MM.1S (cell line): ENCODE results near the gene TOMM40.

Source experiments
- DNase-seq: peaks from one replicate; pipeline ENCODE4 v3.0.0-alpha.2; 2015
- H2AFZ ChIP-seq: fragments of 300-600 bp; sonication (generic); 2 replicates; pipeline ENCODE4 v1.6.0; 2016; ENCODE audit warnings: antibody characterized with exemption, low read length
- H3F3A ChIP-seq: fragments of 300-600 bp; sonication (generic); 2 replicates; pipeline ENCODE4 v1.6.1; 2016; ENCODE audit warnings: mild to moderate bottlenecking, antibody characterized with exemption, low read length, moderate library complexity, mixed read lengths; ENCODE audit not compliant: insufficient read depth
- H3K27ac ChIP-seq: fragments of 300-600 bp; sonication (generic); 2 replicates; pipeline ENCODE4 v1.5.1; 2016; ENCODE audit warnings: mild to moderate bottlenecking, low read length
- H3K27me3 ChIP-seq: fragments of 300-600 bp; sonication (generic); replicated peaks from 2 replicates; pipeline ENCODE4 v1.6.0; 2016; ENCODE audit warnings: low read length; ENCODE audit not compliant: insufficient read depth
- H3K36me3 ChIP-seq: fragments of 300-600 bp; sonication (generic); replicated peaks from 2 replicates; pipeline ENCODE4 v1.6.1; 2016; ENCODE audit warnings: mild to moderate bottlenecking, low read length, mixed read lengths; ENCODE audit not compliant: insufficient read depth
- H3K4me1 ChIP-seq: fragments of 300-600 bp; sonication (generic); 2 replicates; pipeline ENCODE4 v1.6.1; 2016; ENCODE audit warnings: low read length, mixed read lengths
- H3K4me2 ChIP-seq: fragments of 300-600 bp; sonication (generic); 2 replicates; pipeline ENCODE4 v1.6.0; 2016; ENCODE audit warnings: low read depth, low read length
- H3K4me3 ChIP-seq: fragments of 300-600 bp; sonication (generic); 2 replicates; pipeline ENCODE4 v1.5.1; 2016; ENCODE audit warnings: low read length, mixed read lengths
- H3K79me2 ChIP-seq: fragments of 300-600 bp; sonication (generic); 2 replicates; pipeline ENCODE4 v1.6.1; 2016; ENCODE audit warnings: mixed run types, low read length, mixed read lengths
- H3K9ac ChIP-seq: fragments of 300-600 bp; sonication (generic); 2 replicates; pipeline ENCODE4 v1.6.1; 2016; ENCODE audit warnings: low read length, mixed read lengths
- H3K9me2 ChIP-seq: fragments of 300-600 bp; sonication (generic); replicated peaks from 2 replicates; pipeline ENCODE4 v1.6.1; 2016; ENCODE audit warnings: mild to moderate bottlenecking, low read length, mixed read lengths; ENCODE audit not compliant: insufficient read depth
- H3K9me3 ChIP-seq: fragments of 300-600 bp; sonication (generic); replicated peaks from 2 replicates; pipeline ENCODE4 v1.6.1; 2016; ENCODE audit warnings: mild to moderate bottlenecking, low read length, mixed read lengths; ENCODE audit not compliant: insufficient read depth
- H4K20me1 ChIP-seq: fragments of 300-600 bp; sonication (generic); 2 replicates; pipeline ENCODE4 v1.6.1; 2016; ENCODE audit warnings: mild to moderate bottlenecking, low read length, moderate library complexity, mixed read lengths; ENCODE audit not compliant: insufficient read depth
- CTCF ChIP-seq: fragments of 300-600 bp; sonication (generic); IDR thresholded peaks from 2 replicates; pipeline ENCODE4 v1.5.1; 2016; ENCODE audit warnings: antibody characterized with exemption, low read length, mixed read lengths
- EZH2 ChIP-seq: fragments of 300-600 bp; sonication (generic); optimal IDR thresholded peaks from 2 replicates; pipeline ENCODE3; 2017; ENCODE audit warnings: low read depth, mild to moderate bottlenecking, antibody characterized with exemption, low read length, mixed read lengths
- EZH2phosphoT487 ChIP-seq: fragments of 300-600 bp; sonication (generic); IDR thresholded peaks from 2 replicates; pipeline ENCODE4 v1.6.1; 2018; ENCODE audit warnings: antibody characterized with exemption, low read length

Gene TOMM40

DNA sequence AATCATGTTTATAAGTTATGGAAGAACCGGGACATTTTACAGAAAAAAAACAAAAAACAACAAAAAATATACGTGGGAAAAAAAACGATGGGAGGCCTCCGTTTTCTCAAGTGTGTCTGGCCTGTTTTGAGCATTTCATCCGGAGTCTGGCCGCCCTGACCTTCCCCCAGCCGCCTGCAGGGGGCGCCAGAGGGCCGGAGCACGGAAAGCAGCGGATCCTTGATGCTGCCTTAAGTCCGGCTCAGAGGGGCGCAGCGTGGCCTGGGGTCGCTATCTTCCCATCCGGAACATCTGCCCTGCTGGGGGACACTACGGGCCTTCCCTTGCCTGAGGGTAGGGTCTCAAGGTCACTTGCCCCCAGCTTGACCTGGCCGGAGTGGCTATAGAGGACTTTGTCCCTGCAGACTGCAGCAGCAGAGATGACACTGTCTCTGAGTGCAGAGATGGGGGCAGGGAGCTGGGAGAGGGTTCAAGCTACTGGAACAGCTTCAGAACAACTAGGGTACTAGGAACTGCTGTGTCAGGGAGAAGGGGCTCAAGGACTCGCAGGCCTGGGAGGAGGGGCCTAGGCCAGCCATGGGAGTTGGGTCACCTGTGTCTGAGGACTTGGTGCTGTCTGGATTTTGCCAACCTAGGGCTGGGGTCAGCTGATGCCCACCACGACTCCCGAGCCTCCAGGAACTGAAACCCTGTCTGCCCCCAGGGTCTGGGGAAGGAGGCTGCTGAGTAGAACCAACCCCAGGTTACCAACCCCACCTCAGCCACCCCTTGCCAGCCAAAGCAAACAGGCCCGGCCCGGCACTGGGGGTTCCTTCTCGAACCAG is 12.8 kb downstream of the TOMM40 start:
- no peak overlapping the region for H3K4me2 ChIP-seq
- no peak overlapping the region for H3K27ac ChIP-seq
- H3K79me2 ChIP-seq, result no peaks in the 10 kb centered on the region
- 0 out of 2 replicates have a peak, but pooled peaks cover 2% of the 10 kb centered on the region for H3F3A ChIP-seq
- H2AFZ ChIP-seq, result no peak overlapping the region
- DNase-seq, result peak; percentile 58
- H3K9ac ChIP-seq, result no peak overlapping the region
- no peaks in the 10 kb centered on the region for H3K9me3 ChIP-seq
- no peaks in the 10 kb centered on the region for H3K4me1 ChIP-seq
- no peaks in the 10 kb centered on the region for H4K20me1 ChIP-seq
- H3K27me3 ChIP-seq, result peaks cover 23% of the 10 kb centered on the region
- H3K4me3 ChIP-seq, result no peak overlapping the region
- TF ChIP-seq EZH2 (no peak), EZH2phosphoT487 (no peak), CTCF (peak; percentile 94)
- no peaks in the 10 kb centered on the region; the same call in 1 of the 2 replicates for H3K36me3 ChIP-seq
- no peaks in the 10 kb centered on the region for H3K9me2 ChIP-seq

GRCh38 chr19:44904426-44904994 is 13.5 kb downstream of the TOMM40 start:
- no peaks in the 10 kb centered on the region for H4K20me1 ChIP-seq
- no peak overlapping the region for H2AFZ ChIP-seq
- no peaks in the 10 kb centered on the region for H3K4me1 ChIP-seq
- H3K9me3 ChIP-seq, result no peaks in the 10 kb centered on the region
- H3F3A ChIP-seq, result 0 out of 2 replicates have a peak, but pooled peaks cover 2% of the 10 kb centered on the region
- DNase-seq, result no peak
- no peak for TF ChIP-seq EZH2phosphoT487
- no peak for TF ChIP-seq EZH2
- no peak for TF ChIP-seq CTCF
- no peak overlapping the region for H3K27ac ChIP-seq
- no peak overlapping the region for H3K4me2 ChIP-seq
- H3K9me2 ChIP-seq, result no peaks in the 10 kb centered on the region
- no peak overlapping the region for H3K9ac ChIP-seq
- H3K27me3 ChIP-seq, result peaks cover 23% of the 10 kb centered on the region
- no peaks in the 10 kb centered on the region for H3K79me2 ChIP-seq
- H3K36me3 ChIP-seq, result no peaks in the 10 kb centered on the region; the same call in 1 of the 2 replicates
- no peak overlapping the region for H3K4me3 ChIP-seq

DNA sequence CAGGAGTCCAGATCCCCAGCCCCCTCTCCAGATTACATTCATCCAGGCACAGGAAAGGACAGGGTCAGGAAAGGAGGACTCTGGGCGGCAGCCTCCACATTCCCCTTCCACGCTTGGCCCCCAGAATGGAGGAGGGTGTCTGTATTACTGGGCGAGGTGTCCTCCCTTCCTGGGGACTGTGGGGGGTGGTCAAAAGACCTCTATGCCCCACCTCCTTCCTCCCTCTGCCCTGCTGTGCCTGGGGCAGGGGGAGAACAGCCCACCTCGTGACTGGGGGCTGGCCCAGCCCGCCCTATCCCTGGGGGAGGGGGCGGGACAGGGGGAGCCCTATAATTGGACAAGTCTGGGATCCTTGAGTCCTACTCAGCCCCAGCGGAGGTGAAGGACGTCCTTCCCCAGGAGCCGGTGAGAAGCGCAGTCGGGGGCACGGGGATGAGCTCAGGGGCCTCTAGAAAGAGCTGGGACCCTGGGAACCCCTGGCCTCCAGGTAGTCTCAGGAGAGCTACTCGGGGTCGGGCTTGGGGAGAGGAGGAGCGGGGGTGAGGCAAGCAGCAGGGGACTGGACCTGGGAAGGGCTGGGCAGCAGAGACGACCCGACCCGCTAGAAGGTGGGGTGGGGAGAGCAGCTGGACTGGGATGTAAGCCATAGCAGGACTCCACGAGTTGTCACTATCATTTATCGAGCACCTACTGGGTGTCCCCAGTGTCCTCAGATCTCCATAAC is 14.5 kb downstream of the TOMM40 start, which contains the start of gene APOE:
Gene APOE, plus strand, starts transcription at position 360 of the 724 bp plus-strand sequence. CDS start 829 bp downstream, outside the sequence.
- Histone ChIP-seq H3K36me3 (no peaks in the 10 kb centered on the region), H3K4me2 (peak within 1 kb of the TSS; percentile 30; the same call in 1 of the 2 replicates), H2AFZ (no peak within 1 kb of the TSS), H3K79me2 (no peaks in the 10 kb centered on the region), H3K4me3 (no peak within 1 kb of the TSS), H3K9ac (no peak within 1 kb of the TSS), H3K9me2 (no peaks in the 10 kb centered on the region), H3F3A (0 out of 2 replicates have a peak, but pooled peaks cover 2% of the 10 kb centered on the region), H3K4me1 (no peaks in the 10 kb centered on the region), H3K27ac (no peak within 1 kb of the TSS), H3K9me3 (no peaks in the 10 kb centered on the region), H4K20me1 (no peaks in the 10 kb centered on the region), H3K27me3 (peaks cover 31% of the 10 kb centered on the region)
- TF ChIP-seq EZH2 (no peak), EZH2phosphoT487 (no peak), CTCF (no peak)
- DNase-seq, result no peak
